H9 (cell line): ENCODE data around the gene GSTP1. TPM values are rescaled to one million over a fixed set of nuclear protein-coding genes. Genes with fewer than 3 reads are reported as not detected.
"Not testable (repeated sequence)": the region's sequence is repeated elsewhere in the genome, so short reads cannot be mapped to it uniquely, and the experiment has no call there.

Source experiments
- DNase-seq: peaks from one replicate; pipeline ENCODE4 v3.0.0-alpha.2; 2017
- H2AFZ ChIP-seq: one replicate; pipeline ENCODE4 v1.6.1; 2013; ENCODE audit warnings: mild to moderate bottlenecking, low read length, control low read depth, moderate library complexity
- H2AK5ac ChIP-seq: 2 replicates; pipeline ENCODE4 v1.6.1; 2013; ENCODE audit warnings: low read length, control low read depth, mixed read lengths; ENCODE audit not compliant: insufficient read length
- H2BK120ac ChIP-seq: one replicate; pipeline ENCODE4 v1.6.1; 2013; ENCODE audit warnings: low read depth, mild to moderate bottlenecking, low read length, control low read depth, inconsistent platforms; ENCODE audit not compliant: poor library complexity, severe bottlenecking
- H2BK12ac ChIP-seq: 2 replicates; pipeline ENCODE4 v1.6.1; 2013; ENCODE audit warnings: low read length, control low read depth, mixed read lengths, low read depth; ENCODE audit not compliant: insufficient read length
- H2BK15ac ChIP-seq: 2 replicates; pipeline ENCODE4 v1.6.1; 2013; ENCODE audit warnings: low read depth, low read length, control low read depth
- H2BK20ac ChIP-seq: one replicate; pipeline ENCODE4 v1.6.1; 2013; ENCODE audit warnings: low read depth, mild to moderate bottlenecking, low read length, control low read depth, inconsistent platforms; ENCODE audit not compliant: poor library complexity, severe bottlenecking
- H2BK5ac ChIP-seq: 2 replicates; pipeline ENCODE4 v1.6.1; 2013; ENCODE audit warnings: low read length, control low read depth, mixed read lengths; ENCODE audit not compliant: insufficient read length
- H3K14ac ChIP-seq: 2 replicates; pipeline ENCODE4 v1.6.1; 2013; ENCODE audit warnings: low read length, control low read depth; ENCODE audit not compliant: insufficient read depth
- H3K18ac ChIP-seq: 2 replicates; pipeline ENCODE4 v1.6.1; 2013; ENCODE audit warnings: low read depth, mild to moderate bottlenecking, mixed read lengths, low read length, control low read depth; ENCODE audit not compliant: insufficient read length
- H3K23ac ChIP-seq: 2 replicates; pipeline ENCODE4 v1.6.1; 2013; ENCODE audit warnings: low read length, control low read depth, mixed read lengths, low read depth; ENCODE audit not compliant: insufficient read length
- H3K23me2 ChIP-seq: 2 replicates; pipeline ENCODE4 v1.6.1; 2013; ENCODE audit warnings: low read depth, mild to moderate bottlenecking, mixed read lengths, low read length, control low read depth; ENCODE audit not compliant: insufficient read length, poor library complexity, severe bottlenecking
- H3K27ac ChIP-seq: 2 replicates; pipeline ENCODE4 v1.5.1; 2013; ENCODE audit warnings: low read length, control low read depth, mixed read lengths, low read depth; ENCODE audit not compliant: insufficient read length
- H3K27me3 ChIP-seq: 2 replicates; pipeline ENCODE4 v1.6.1; 2013; ENCODE audit warnings: low read length, control low read depth, inconsistent platforms; ENCODE audit not compliant: insufficient read depth
- H3K4ac ChIP-seq: 2 replicates; pipeline ENCODE4 v1.6.1; 2013; ENCODE audit warnings: low read depth, mild to moderate bottlenecking, control low read depth, inconsistent platforms, low read length, moderate library complexity
- H3K4me1 ChIP-seq: 2 replicates; pipeline ENCODE4 v1.6.1; 2013; ENCODE audit warnings: low read length, control low read depth, inconsistent platforms; ENCODE audit not compliant: insufficient read depth
- H3K4me2 ChIP-seq: 2 replicates; pipeline ENCODE4 v1.6.1; 2013; ENCODE audit warnings: low read length, control low read depth, mixed read lengths; ENCODE audit not compliant: insufficient read length, insufficient read depth
- H3K56ac ChIP-seq: 2 replicates; pipeline ENCODE4 v1.6.1; 2013; ENCODE audit warnings: low read depth, mild to moderate bottlenecking, mixed read lengths, low read length, control low read depth; ENCODE audit not compliant: insufficient read length
- H3K79me1 ChIP-seq: 2 replicates; pipeline ENCODE4 v1.6.1; 2013; ENCODE audit warnings: low read depth, mild to moderate bottlenecking, moderate library complexity, low read length, control low read depth, inconsistent platforms; ENCODE audit not compliant: insufficient read depth, poor library complexity, severe bottlenecking
- H3K79me2 ChIP-seq: 2 replicates; pipeline ENCODE4 v1.6.1; 2013; ENCODE audit warnings: low read length, control low read depth, inconsistent platforms; ENCODE audit not compliant: insufficient read depth
- H3K9ac ChIP-seq: 2 replicates; pipeline ENCODE4 v1.6.1; 2013; ENCODE audit warnings: low read length, control low read depth, mixed read lengths; ENCODE audit not compliant: insufficient read length; ENCODE audit errors: extremely low read depth
- H3K9me3 ChIP-seq: one replicate; pipeline ENCODE4 v1.6.1; 2013; ENCODE audit warnings: low read depth, low read length, inconsistent platforms; ENCODE audit not compliant: control insufficient read depth
- H3T11ph ChIP-seq: one replicate; pipeline ENCODE4 v1.6.1; 2013; ENCODE audit warnings: mild to moderate bottlenecking, low read length, control low read depth, inconsistent platforms
- H4K20me1 ChIP-seq: one replicate; pipeline ENCODE4 v1.6.1; 2013; ENCODE audit not compliant: control insufficient read depth, insufficient read length, insufficient read depth
- H4K5ac ChIP-seq: 2 replicates; pipeline ENCODE4 v1.6.1; 2013; ENCODE audit warnings: low read depth, mild to moderate bottlenecking, mixed read lengths, low read length, control low read depth; ENCODE audit not compliant: insufficient read length
- H4K8ac ChIP-seq: replicated peaks from 2 replicates; pipeline ENCODE4 v1.6.1; 2013; ENCODE audit warnings: low read length, control low read depth, mixed read lengths, low read depth; ENCODE audit not compliant: insufficient read length
- H4K91ac ChIP-seq: 2 replicates; pipeline ENCODE4 v1.6.1; 2013; ENCODE audit warnings: low read depth, mild to moderate bottlenecking, moderate library complexity, mixed read lengths, low read length, control low read depth; ENCODE audit not compliant: insufficient read length
- H3K27ac Mint-ChIP-seq, 3 experiments: 2 replicates in 2 of 3; 3 replicates in 1 of 3; pipeline ENCODE4 v1.8.0; 2020 to 2021; ENCODE audit warnings: mixed read lengths in 3 of 3, mild to moderate bottlenecking in 1 of 3, moderate library complexity in 1 of 3
- H3K27me3 Mint-ChIP-seq: 2 replicates; pipeline ENCODE4 v1.8.0; 2021; ENCODE audit warnings: low read depth, mild to moderate bottlenecking, moderate library complexity, mixed read lengths
- H3K36me3 Mint-ChIP-seq, 3 experiments: 2 replicates in 2 of 3; 3 replicates in 1 of 3; pipeline ENCODE4 v1.8.0; 2020 to 2021; ENCODE audit warnings: low read depth in 3 of 3, mixed read lengths in 3 of 3; ENCODE audit not compliant: insufficient read depth in 1 of 3
- H3K4me1 Mint-ChIP-seq, 2 experiments: 2 replicates each; pipeline ENCODE4 v1.8.0; 2020; ENCODE audit warnings: mixed read lengths in 2 of 2
- H3K4me3 Mint-ChIP-seq, 2 experiments: 2 replicates in 1 of 2; 3 replicates in 1 of 2; pipeline ENCODE4 v1.8.0; 2020 to 2021; ENCODE audit warnings: mild to moderate bottlenecking in 2 of 2, mixed read lengths in 2 of 2, moderate library complexity in 1 of 2
- H3K9me3 Mint-ChIP-seq, 2 experiments: 2 replicates in 1 of 2; 3 replicates in 1 of 2; pipeline ENCODE4 v1.8.0; 2020; ENCODE audit warnings: mild to moderate bottlenecking in 2 of 2, mixed read lengths in 2 of 2, moderate library complexity in 1 of 2
- CTCF ChIP-seq: fragments of 200-600 bp; sonication (generic); conservative IDR thresholded peaks from 3 replicates; pipeline ENCODE4 v1.8.0; 2021; ENCODE audit warnings: antibody characterized with exemption, mild to moderate bottlenecking
- WGBS: extraction: QIAGEN DNeasy Blood & Tissue Kit; methylation state at CpG from one replicate; pipeline ENCODE4 v1.1.7; 2013; ENCODE audit warnings: missing lambda C conversion rate, low lambda C conversion rate, mixed read lengths; ENCODE audit not compliant: insufficient read length; ENCODE audit errors: extremely low coverage; 5-methylcytosine and 5-hydroxymethylcytosine counted together
- total RNA-seq: library from RNA; stranded (reverse); gene quantifications from 2 replicates; pipeline ENCODE4 v1.2.1, GENCODE V29; 2021

Gene GSTP1
- total RNA-seq, 1 experiment from 2014 or later, result 1,469 TPM

DNA sequence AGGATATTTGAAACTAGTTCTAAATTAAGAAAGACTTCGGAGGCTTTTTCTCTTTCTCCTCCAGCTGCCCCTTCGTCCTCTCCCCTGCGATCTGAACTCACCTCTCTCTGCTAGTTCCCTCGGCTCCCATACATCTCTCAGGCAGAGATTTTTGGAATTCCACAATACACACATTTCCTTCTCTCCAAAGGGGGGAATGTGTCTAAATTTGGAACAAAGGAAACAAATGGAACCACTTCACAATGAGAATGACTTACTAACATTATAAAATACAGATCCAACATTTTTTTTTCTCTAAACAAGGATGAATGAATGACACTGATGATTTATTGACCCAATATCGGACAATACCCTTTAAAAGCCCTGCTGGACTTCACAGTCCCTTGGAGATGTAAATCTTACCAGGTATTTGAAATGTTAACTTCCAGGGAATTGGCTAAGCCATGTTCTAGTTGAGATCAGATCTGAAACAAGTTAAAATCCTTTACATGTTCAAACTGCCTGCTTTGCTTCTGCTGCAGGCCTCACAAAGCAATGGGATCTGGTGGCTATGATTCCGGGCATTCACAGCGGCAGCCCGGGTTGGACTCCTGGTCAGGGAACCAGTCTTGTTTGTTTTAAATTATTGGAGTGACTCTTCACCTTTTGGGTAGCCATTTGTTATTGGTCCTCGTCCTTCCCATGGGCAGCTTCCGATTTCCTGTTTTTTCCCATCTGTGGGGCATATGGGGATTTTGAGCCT, 20.5 kb upstream of the GSTP1 start:
- Histone ChIP-seq H3K79me1 (no peaks in the 10 kb centered on the region), H4K91ac (no peak overlapping the region), H3K27ac (no peak overlapping the region), H3K23ac (no peak overlapping the region), H4K20me1 (no peaks in the 10 kb centered on the region), H3K4me1 (peaks cover 6% of the 10 kb centered on the region; the same call in 1 of the 2 replicates), H3K23me2 (no peaks in the 10 kb centered on the region), H2AK5ac (no peak overlapping the region), H2AFZ (no peak overlapping the region), H3K4ac (no peak overlapping the region), H2BK15ac (no peak overlapping the region), H3K9ac (no peak overlapping the region), H2BK120ac (no peak overlapping the region), H3K9me3 (no peaks in the 10 kb centered on the region), H3T11ph (no peak overlapping the region), H4K8ac (no peak overlapping the region), H2BK5ac (no peak overlapping the region), H2BK20ac (no peak overlapping the region), H3K79me2 (no peaks in the 10 kb centered on the region), H3K56ac (no peak overlapping the region), H3K27me3 (no peaks in the 10 kb centered on the region), H3K18ac (no peak overlapping the region), H2BK12ac (no peak overlapping the region), H3K14ac (no peak overlapping the region), H4K5ac (no peak overlapping the region), H3K4me2 (no peak overlapping the region)
- Mint-ChIP-seq H3K4me1 (peaks cover 15% of the 10 kb centered on the region in 2 experiments), H3K4me3 (no peak overlapping the region), H3K9me3 (no peaks in the 10 kb centered on the region), H3K27ac (no peak overlapping the region; a peak in 1 of 7 replicates), H3K27me3 (peaks cover 4% of the 10 kb centered on the region), H3K36me3 (no peaks in the 10 kb centered on the region)
- WGBS, result no CpG with 5 or more reads among the region's 10 CpGs
- DNase-seq, result no peak
- TF ChIP-seq CTCF, result no peak

GRCh38 chr11:67563705-67564114, 19.9 kb upstream of the GSTP1 start:
- not testable (repeated sequence) for H2BK20ac ChIP-seq, H3K27me3 Mint-ChIP-seq, H3K27ac Mint-ChIP-seq, H4K8ac ChIP-seq, H2AFZ ChIP-seq, H3K79me1 ChIP-seq, H2AK5ac ChIP-seq, H3K4ac ChIP-seq, H3K79me2 ChIP-seq, H3K27me3 ChIP-seq, H3T11ph ChIP-seq, H3K18ac ChIP-seq, DNase-seq, H2BK5ac ChIP-seq, H3K36me3 Mint-ChIP-seq, H4K20me1 ChIP-seq, H3K4me3 Mint-ChIP-seq, H2BK12ac ChIP-seq, H2BK120ac ChIP-seq, H3K14ac ChIP-seq, H3K9me3 ChIP-seq, H3K27ac ChIP-seq, H3K23me2 ChIP-seq, H3K56ac ChIP-seq, H2BK15ac ChIP-seq, H3K9me3 Mint-ChIP-seq, H3K4me1 ChIP-seq, H3K4me2 ChIP-seq, H4K91ac ChIP-seq, H4K5ac ChIP-seq, H3K23ac ChIP-seq, H3K9ac ChIP-seq
- peaks cover 15% of the 10 kb centered on the region in 2 experiments for H3K4me1 Mint-ChIP-seq
- WGBS, result no CpG with 5 or more reads among the region's 11 CpGs
